Endothelial cell of umbilical vein (primary cell): ENCODE measurements around the gene AJAP1. TPM values are rescaled to one million over a fixed set of nuclear protein-coding genes. Genes with fewer than 3 reads are reported as not detected.

Experiments
- BruUV-seq: library from RNA; stranded (reverse); fragments of 400-500 nt; replicated peaks from 2 replicates; lab custom pipeline; 2021; lab: Mats Ljungman, UMichigan
- CTCF ChIA-PET: fragments of 300-600, 350-600 bp; sonication (Branson Sonifier 250); formaldehyde crosslinking; loops from one replicate; lab custom pipeline; 2021; ENCODE audit warnings: antibody characterized with exemption, inconsistent platforms; lab: Charles Lee
- POLR2A ChIA-PET: fragments of 300-600, 350-600 bp; sonication (Branson Sonifier 250); formaldehyde crosslinking; loops from one replicate; lab custom pipeline; 2021; ENCODE audit warnings: antibody characterized with exemption, inconsistent platforms; lab: Charles Lee
- DNase-seq: peaks from one replicate; pipeline ENCODE4 v3.0.0-alpha.2; 2011; ENCODE audit warnings: low read depth, low spot score
- FAIRE-seq: peaks from 2 replicates; lab custom pipeline; 2011; peaks lifted over from hg19 to GRCh38; lab: Jason Lieb, UNC
- H2AFZ ChIP-seq: 2 replicates; pipeline ENCODE4 v1.6.0; 2012; ENCODE audit warnings: low read depth, low read length, control low read depth, inconsistent platforms
- H3K27ac ChIP-seq: 2 replicates; pipeline ENCODE4 v1.5.1; 2011; ENCODE audit warnings: low read depth, mild to moderate bottlenecking, control low read depth, low read length, moderate library complexity; ENCODE audit not compliant: insufficient read depth
- H3K27me3 ChIP-seq, 2 experiments: 2 replicates each; pipeline versions ENCODE4 v1.6.0 to v1.6.1; 2011; ENCODE audit warnings: low read length in 2 of 2, mixed read lengths in 1 of 2; ENCODE audit not compliant: control insufficient read depth in 2 of 2, insufficient read depth in 2 of 2
- H3K36me3 ChIP-seq, 2 experiments: 2 replicates in 1 of 2; 3 replicates in 1 of 2; pipeline ENCODE4 v1.5.1; 2011; ENCODE audit warnings: low read length in 2 of 2, mild to moderate bottlenecking in 1 of 2, moderate library complexity in 1 of 2; ENCODE audit not compliant: control insufficient read depth in 2 of 2, insufficient read depth in 2 of 2; ENCODE audit errors: extremely low read depth in 1 of 2
- H3K4me1 ChIP-seq: 3 replicates; pipeline ENCODE4 v1.5.1; 2011; ENCODE audit warnings: mild to moderate bottlenecking, low read length; ENCODE audit not compliant: control insufficient read depth, insufficient read depth; ENCODE audit errors: extremely low read depth
- H3K4me2 ChIP-seq: 2 replicates; pipeline ENCODE4 v1.6.1; 2011; ENCODE audit warnings: low read length, control low read depth, mixed read lengths; ENCODE audit not compliant: insufficient read depth
- H3K4me3 ChIP-seq, 3 experiments: fragments of 200-600 bp in 1 of 3; sonication (generic), shearing (Covaris generic) in 1 of 3; replicated peaks in 1 of 3; 2 replicates each; pipeline ENCODE4 v1.5.1; 2011 to 2016; ENCODE audit warnings: control low read depth in 3 of 3, low read length in 3 of 3, mild to moderate bottlenecking in 2 of 3, inconsistent platforms in 1 of 3, low read depth in 1 of 3, moderate library complexity in 1 of 3; ENCODE audit not compliant: insufficient read depth in 1 of 3
- H3K79me2 ChIP-seq: 2 replicates; pipeline ENCODE4 v1.6.0; 2012; ENCODE audit warnings: low read length, inconsistent platforms; ENCODE audit not compliant: control insufficient read depth, insufficient read depth
- H3K9ac ChIP-seq: replicated peaks from 2 replicates; pipeline ENCODE3; 2011; ENCODE audit warnings: low read length, control low read depth; ENCODE audit not compliant: insufficient read depth; ENCODE audit errors: extremely low read depth
- H3K9me1 ChIP-seq: replicated peaks from 3 replicates; pipeline ENCODE4 v1.6.0; 2011; ENCODE audit warnings: mild to moderate bottlenecking, low read length; ENCODE audit not compliant: control insufficient read depth, insufficient read depth; ENCODE audit errors: extremely low read depth
- H3K9me3 ChIP-seq: replicated peaks from 2 replicates; pipeline ENCODE4 v1.5.1; 2012; ENCODE audit warnings: low read length, inconsistent platforms; ENCODE audit not compliant: control insufficient read depth, insufficient read depth
- H4K20me1 ChIP-seq: replicated peaks from 2 replicates; pipeline ENCODE3; 2011; ENCODE audit warnings: mild to moderate bottlenecking, low read length; ENCODE audit not compliant: control insufficient read depth, insufficient read depth; ENCODE audit errors: extremely low read depth
- EZH2 ChIP-seq: IDR thresholded peaks from 2 replicates; pipeline ENCODE4 v1.6.1; 2012; ENCODE audit warnings: borderline replicate concordance, low read depth, mild to moderate bottlenecking, moderate library complexity, low read length, inconsistent platforms; ENCODE audit not compliant: severe bottlenecking
- FOS ChIP-seq: IDR thresholded peaks from 2 replicates; pipeline ENCODE4 v1.6.1; 2011; ENCODE audit warnings: mild to moderate bottlenecking, low read length, moderate library complexity, borderline replicate concordance; ENCODE audit not compliant: insufficient read depth
- GATA2 ChIP-seq: IDR thresholded peaks from 2 replicates; pipeline ENCODE4 v1.7.0; 2011; ENCODE audit warnings: low read depth, mild to moderate bottlenecking, moderate library complexity, mixed read lengths, low read length; ENCODE audit not compliant: insufficient read length, insufficient read depth
- JUN ChIP-seq: IDR thresholded peaks from 2 replicates; pipeline ENCODE4 v1.6.1; 2011; ENCODE audit warnings: borderline replicate concordance, low read depth; ENCODE audit not compliant: insufficient read length, insufficient read depth
- MAX ChIP-seq: IDR thresholded peaks from 2 replicates; pipeline ENCODE4 v1.6.1; 2011; ENCODE audit not compliant: insufficient read depth, insufficient read length
- MYC ChIP-seq: IDR thresholded peaks from one replicate; pipeline ENCODE4 v1.6.1; 2011; ENCODE audit warnings: mild to moderate bottlenecking, low read depth, low read length
- POLR2A ChIP-seq: IDR thresholded peaks from 2 replicates; pipeline ENCODE4 v1.6.1; 2012; ENCODE audit warnings: low read depth, mild to moderate bottlenecking, control low read depth, low read length
- POLR2AphosphoS5 ChIP-seq: IDR thresholded peaks from 2 replicates; pipeline ENCODE4 v1.6.1; 2012; ENCODE audit warnings: low read depth, mild to moderate bottlenecking, control low read depth, low read length, moderate library complexity; ENCODE audit not compliant: insufficient read depth
- dilution Hi-C: fragments of 300-500 bp; cut with MboI; formaldehyde crosslinking; loops from one replicate; pipeline ENCODE4 v1.15.0; 2019; ENCODE audit warnings: low sequenced_read_pairs; ENCODE audit not compliant: extremely low pct_ligation_motif_present
- intact Hi-C: fragments of 100-400 bp; cut with micrococcal nuclease; formaldehyde crosslinking; loops from one replicate; pipeline ENCODE4 v1.10.0; 2022
- polyA plus RNA-seq, 4 experiments: library from polyadenylated mRNA; depleted of rRNA in 3 of 4; stranded (reverse) in 3 of 4; unstranded in 1 of 4; fragments of >200 nt; gene quantifications; 2 replicates each; pipeline versions ENCODE4 v1.2.1 to v1.2.3, GENCODE V29; 2011 to 2012; ENCODE audit warnings: missing spikeins in 1 of 4
- total RNA-seq: library from RNA; stranded (reverse); gene quantifications from 2 replicates; pipeline ENCODE4 v1.2.3, GENCODE V29; 2021
- TF ChIP-seq, protein P1 (sequence below), 2 donors: IDR thresholded peaks; 1 replicate in 1 of 2; 2 replicates in 1 of 2; pipeline ENCODE4 v1.5.1; 2011; ENCODE audit warnings: low read length in 2 of 2, mild to moderate bottlenecking in 2 of 2, moderate library complexity in 2 of 2, control low read depth in 1 of 2, inconsistent platforms in 1 of 2, low read depth in 1 of 2; ENCODE audit not compliant: insufficient read depth in 1 of 2; ENCODE audit errors: extremely low read depth in 1 of 2

AJAP1 gene
- total and polyA plus RNA-seq, 2 donors (not counting 3 experiments of a cell fraction or from before 2014, with no cell fraction given) = not detected

DNA sequence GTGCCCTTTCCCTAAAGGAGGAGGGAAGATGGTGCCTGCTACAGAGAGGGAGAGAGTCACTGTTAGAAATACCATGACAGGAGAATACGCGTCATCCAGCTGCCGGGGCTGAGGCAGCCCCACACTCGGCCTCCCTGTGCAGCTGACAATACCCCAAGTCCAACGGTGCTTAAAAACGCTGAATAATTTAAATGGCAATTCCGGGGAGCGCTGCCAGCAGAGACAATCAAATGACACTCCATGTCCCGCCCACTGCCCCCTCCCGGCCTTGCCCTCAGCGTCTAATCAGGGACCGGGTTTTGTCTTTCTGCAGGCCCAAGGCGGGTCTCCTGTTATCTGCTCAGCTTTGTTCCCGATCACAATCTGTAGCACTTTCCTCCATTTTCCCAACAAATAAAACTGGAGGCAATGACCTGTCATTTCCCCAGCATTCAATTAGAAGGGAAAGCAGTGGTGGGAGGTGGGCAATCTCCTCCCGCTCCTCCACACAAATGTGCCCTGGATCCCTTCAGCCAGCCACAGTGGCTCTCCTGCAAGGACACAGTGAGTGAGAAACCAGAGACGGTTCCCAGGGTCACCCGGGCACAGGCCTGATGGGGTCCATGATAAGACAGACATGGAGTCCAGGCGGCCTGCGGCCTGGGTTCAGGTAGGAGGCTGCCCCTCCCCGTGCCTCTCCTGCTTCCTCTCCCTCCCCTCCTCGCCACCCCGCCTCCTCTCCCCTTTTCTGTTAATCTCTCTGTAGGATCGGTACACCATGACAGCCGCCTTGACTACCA, 42.7 kb upstream of the AJAP1 start:
- H3K4me2 ChIP-seq = no peak overlapping the region
- no peak overlapping the region for H3K27ac ChIP-seq
- BruUV-seq = no TSS peak
- no peaks in the 10 kb centered on the region for H3K4me1 ChIP-seq
- no peaks in the 10 kb centered on the region for H3K27me3 ChIP-seq
- dilution Hi-C loops = no loop called here
- no peaks in the 10 kb centered on the region for H3K79me2 ChIP-seq
- no peak overlapping the region for H3K9ac ChIP-seq
- FAIRE-seq (no peak), DNase-seq (no peak)
- H3K4me3 ChIP-seq = no peak overlapping the region
- CTCF ChIA-PET = no interaction called here
- H3K9me3 ChIP-seq = peaks cover 4% of the 10 kb centered on the region
- POLR2A ChIA-PET = no interaction called here
- no peaks in the 10 kb centered on the region for H3K36me3 ChIP-seq
- no peak overlapping the region for H2AFZ ChIP-seq
- intact Hi-C loops = no loop called here
- H4K20me1 ChIP-seq = no peaks in the 10 kb centered on the region
- TF ChIP-seq, protein P1, sequence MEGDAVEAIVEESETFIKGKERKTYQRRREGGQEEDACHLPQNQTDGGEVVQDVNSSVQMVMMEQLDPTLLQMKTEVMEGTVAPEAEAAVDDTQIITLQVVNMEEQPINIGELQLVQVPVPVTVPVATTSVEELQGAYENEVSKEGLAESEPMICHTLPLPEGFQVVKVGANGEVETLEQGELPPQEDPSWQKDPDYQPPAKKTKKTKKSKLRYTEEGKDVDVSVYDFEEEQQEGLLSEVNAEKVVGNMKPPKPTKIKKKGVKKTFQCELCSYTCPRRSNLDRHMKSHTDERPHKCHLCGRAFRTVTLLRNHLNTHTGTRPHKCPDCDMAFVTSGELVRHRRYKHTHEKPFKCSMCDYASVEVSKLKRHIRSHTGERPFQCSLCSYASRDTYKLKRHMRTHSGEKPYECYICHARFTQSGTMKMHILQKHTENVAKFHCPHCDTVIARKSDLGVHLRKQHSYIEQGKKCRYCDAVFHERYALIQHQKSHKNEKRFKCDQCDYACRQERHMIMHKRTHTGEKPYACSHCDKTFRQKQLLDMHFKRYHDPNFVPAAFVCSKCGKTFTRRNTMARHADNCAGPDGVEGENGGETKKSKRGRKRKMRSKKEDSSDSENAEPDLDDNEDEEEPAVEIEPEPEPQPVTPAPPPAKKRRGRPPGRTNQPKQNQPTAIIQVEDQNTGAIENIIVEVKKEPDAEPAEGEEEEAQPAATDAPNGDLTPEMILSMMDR (IDR thresholded peaks at IDR 0.05; ENCODE audit: extremely low read depth in 1 of 2, insufficient read depth in 1 of 2, low read depth in 1 of 2, low read length in 2 of 2) = no peak
- TF ChIP-seq GATA2 = no peak
- no peak for TF ChIP-seq MAX
- TF ChIP-seq POLR2A = no peak
- TF ChIP-seq POLR2AphosphoS5 = no peak
- TF ChIP-seq EZH2 = no peak
- TF ChIP-seq MYC = no peak
- TF ChIP-seq FOS = no peak
- TF ChIP-seq JUN = no peak
- no peaks in the 10 kb centered on the region for H3K9me1 ChIP-seq
